Fibroblast of skin of back (primary cell): ENCODE results near the gene FAM151A.

ENCODE experiments used
- DNase-seq: peaks from one replicate; pipeline ENCODE4 v3.0.0-alpha.2; 2013

Gene FAM151A

DNA sequence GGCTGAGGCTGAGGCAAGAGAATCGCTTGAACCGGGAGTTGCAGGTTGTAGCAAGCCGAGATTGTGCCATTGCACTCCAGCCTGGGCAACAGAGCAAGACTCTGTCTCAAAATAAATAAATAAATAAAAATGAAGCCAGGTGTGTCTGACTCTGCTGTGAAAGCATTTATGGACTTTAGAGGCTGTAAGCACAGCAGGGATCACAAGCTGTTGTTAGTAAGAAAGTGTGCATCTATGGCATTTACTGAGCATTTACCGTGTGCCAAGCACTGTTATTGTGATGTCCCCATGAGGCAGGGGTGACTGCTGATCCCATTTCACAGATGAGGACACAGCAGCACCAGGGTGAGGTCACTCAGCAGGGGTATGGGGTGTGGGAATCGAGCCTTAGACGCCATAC, 20.1 kb downstream of the FAM151A start:
- no peak for DNase-seq

DNA sequence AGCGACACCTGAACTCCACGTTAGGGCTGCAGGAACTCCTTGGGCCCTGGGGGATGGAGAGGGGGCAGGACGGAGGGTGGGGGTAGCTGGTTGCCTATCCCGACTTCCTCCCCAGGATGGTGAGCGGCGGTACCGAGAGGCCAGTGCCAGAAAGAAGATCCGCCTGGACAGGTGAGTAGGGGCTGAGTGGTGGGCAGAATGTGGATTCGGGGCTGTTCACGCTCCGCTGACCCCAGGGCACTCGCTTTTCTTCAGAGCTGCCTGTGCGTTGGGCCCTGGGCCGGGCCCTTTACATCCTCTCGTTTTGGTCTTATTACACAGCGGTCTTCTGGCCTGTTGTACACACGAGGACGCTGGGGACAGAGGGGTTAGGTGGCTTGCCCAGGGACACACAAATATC, 20.8 kb downstream of the FAM151A start:
- no peak for DNase-seq

DNA sequence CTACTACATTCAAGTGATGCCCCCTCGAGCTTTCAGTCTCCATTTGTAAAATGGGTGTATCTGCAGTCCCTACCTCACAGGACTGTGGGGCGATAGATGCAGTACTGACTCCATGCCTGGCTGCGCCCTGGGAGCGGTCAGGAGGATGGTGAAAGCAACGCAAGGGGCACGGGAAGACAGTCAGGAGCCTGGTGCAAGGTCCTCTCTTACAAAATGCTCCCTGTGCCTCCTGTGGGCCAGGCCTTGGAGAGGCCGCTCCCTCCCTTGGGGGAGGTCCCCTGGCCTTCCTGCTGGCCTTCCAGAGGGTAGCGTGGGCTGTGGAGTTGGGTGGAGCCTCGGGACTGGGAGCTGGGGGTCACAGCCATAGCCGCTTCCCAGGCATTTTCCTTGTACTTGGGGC, 21.6 kb downstream of the FAM151A start:
- DNase-seq, result no peak

DNA sequence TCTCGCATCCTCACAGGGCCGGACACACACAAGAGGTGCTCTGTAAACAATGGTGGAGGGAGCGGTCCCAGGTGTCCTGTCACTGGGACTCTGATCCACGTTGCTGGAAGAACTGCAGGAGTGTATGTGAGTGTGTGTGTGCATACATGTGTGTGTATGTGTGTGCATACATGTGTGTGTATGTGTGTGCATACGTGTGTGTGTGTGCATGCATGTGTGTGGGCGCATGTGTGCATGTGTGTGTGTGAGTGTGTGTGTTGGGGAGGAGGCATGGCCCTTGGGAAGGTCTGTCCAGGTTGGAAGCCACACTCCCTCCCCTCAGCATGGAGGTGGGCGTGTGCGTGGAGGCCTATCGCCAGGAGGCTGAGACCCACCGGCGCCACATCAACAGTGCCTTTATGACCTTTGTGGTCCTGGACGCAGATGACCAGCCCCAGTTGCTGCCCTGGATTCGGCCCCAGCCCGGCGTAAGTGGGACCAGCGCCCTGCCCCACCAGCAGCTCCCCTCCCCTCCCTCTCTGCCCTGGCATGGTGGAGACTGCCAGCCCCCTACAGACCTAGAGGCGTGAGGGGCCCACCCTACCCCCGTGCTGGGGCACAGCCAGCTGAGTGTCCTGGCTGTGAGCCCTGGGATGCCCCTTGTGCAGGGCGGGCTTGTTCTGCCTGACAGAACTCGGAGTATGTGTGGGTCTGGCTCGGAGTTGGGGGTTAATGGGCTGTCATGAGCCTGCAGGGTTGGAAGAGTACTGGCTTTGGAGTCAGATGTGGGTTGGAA, 22.2 kb downstream of the FAM151A start:
- DNase-seq, result no peak

DNA sequence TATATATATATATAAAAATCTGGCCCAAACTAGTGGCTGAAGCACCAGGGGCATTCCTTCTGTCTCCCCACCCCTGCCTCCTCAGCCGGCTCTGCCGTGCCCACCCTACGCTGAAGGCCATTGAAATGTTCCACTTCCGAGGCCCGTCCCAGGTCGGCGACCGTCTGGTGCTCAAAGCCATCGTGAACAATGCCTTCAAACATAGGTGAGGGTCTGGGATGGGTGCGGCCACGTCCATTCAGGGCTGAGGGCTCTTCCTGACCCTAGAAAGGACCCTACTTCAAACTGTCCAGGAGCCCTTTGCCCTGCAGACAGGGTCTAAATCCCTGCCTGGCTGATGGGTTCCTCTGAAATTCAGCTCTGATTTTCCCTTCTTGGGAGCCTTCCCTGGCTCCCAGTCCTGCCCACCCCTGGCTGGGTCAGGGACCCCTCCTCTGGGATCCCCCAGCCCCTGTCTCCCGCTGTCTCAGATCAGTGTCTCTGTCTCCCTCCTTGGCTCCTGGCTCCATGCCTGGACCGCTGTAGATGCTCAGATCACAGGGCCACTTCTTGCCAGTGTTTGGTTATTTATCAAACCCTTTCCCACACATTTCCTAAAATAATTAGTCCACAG, 24.0 kb downstream of the FAM151A start:
- DNase-seq, result no peak

DNA sequence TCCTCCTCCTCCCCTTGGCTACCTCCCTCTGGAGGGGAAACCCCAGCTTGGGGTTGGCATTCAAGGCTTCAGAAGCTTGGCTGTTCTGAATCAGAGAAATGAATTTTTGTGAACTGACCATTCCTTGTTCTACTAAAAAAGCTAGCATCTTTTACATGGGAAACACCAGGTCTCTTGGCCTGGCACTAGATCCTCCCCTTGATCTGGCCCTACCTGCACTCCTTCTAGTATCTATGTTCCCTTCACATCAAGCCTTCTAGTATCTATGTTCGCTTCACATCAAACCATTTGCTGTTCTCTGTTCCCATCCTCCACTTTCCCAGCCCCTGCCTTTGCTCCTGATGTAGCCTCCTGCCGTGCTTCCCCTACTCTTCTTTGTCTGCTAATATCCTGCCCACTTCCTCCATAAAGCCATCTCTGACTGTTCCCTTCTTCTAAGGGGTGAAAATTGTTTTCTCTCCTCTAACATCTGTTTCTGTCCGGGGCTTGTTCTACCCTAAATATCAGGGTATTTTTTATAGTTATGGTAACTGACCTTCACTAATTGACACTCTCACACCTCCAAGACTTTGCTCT, 25.8 kb downstream of the FAM151A start:
- no peak for DNase-seq

DNA sequence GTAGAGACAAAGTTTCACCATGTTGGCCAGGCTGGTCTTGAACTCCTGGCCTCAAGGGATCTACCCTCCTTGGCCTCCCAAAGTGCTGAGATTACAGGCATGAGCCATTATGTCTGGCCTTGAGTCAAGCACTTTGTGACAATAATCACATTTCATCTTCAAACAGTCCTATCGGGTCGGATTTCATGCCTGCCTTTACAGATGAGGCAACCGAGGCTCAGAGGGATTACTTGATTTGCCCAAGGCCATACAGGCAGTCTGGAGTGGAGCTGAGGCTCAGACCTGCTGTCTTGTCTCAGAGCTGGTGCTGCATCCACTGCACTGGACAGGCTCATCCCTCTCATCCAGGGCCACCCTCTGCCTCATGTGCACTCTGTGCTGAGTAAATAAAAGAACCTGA, 26.6 kb downstream of the FAM151A start:
- DNase-seq, result no peak

DNA sequence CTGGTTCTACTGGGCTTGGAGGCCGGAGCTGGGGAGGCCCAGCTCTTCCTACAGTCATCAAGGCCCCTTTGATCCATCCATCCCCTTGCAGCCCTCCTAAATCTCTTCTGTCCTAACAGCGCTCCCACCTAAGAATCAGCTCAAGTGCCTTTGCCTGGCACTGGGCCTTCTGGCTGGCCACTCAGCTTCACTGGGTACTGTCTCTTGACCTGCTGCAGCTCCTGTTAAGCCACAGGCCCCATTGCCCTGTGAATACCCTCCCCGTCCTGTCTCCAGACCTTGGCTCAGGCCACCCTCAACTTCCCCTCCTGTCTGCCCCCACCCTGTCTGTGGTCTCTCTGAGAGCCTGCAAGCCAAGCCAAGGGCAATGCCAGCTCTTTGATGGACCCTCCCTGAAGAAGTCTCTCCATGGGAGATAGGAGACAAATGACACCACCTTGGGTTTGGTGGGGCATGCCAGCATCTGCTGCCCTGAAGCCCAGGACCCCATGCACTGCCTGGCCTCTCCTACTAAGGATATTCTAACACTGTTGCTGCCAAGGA, 27.3 kb downstream of the FAM151A start:
- DNase-seq, result no peak

DNA sequence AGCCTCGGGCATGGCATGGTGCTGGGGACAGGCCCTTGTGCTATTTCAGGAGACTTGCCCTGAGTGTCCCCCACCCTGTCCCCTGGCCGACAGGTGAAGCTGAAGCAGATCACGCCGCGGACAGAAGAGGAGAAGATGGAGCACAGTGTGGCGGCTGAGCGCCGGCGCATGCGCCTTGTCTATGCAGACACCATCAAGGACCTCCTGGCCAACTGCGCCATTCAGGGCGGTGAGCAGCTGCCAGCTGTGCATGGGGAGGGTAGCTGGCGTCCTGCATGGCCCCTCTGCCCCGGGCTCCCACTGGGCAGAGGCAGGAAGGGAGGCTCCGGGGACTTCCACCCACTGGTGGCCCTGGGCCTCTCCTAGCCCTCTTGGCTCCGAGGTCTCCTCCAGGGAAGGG, 28.9 kb downstream of the FAM151A start:
- DNase-seq, result no peak

DNA sequence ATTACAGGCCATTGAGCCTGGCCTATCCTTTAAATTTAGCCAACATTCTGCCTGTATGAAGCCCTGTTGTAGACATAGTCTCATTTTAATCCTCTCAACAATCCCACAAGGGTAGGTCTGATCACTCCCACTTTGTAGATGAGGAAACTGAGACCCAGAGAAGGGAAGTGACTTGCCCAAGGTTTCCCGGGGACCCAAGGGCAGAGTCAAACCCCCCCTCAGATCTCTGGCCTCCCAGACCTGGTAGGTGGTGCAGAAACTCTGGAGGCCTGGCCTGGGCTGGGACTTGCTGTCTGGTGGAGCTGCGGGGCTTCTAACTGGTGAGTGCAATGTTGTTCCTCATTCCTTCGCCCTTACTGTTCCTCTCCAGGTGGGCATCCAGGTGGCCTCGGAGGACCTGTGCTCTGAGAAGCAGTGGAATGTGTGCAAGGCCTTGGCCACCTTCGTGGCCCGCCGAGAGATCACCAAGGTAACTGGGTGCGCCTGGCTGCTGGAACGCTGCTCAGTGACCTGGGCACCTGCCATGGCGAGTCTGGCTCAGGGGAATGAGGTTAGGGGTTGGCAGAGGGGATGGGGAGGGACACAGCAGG, 29.7 kb downstream of the FAM151A start:
- DNase-seq, result no peak

DNA sequence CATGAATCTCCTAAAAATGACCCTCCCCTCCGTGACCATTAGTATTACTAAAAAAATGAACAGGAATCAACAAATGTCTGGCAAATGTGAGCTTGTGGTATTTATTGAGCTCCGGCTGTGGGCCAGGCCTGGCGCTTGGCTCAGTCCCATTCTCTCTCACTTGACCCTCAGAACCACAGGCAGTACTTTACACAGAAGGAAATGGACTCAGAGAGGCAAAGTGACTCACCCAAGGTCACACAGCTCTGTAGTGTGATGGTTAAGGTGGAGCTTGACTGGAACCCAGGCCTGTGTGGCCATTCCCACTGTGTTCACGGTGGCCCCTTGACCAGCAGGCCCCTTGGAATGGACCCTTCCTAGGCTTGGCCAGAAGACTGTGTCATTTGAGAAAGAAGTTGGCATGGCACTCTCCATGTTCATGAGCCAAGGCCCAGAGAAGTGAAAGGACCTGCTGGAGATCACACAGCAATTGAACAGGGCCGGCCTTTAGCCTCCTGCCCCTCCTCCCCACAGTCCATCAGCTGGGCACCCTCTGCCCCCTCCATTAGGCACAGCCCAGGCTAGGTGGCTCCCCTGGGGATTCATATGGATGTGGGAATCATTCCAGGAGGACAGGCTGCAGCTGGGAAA, 32.1 kb downstream of the FAM151A start:
- no peak for DNase-seq

DNA sequence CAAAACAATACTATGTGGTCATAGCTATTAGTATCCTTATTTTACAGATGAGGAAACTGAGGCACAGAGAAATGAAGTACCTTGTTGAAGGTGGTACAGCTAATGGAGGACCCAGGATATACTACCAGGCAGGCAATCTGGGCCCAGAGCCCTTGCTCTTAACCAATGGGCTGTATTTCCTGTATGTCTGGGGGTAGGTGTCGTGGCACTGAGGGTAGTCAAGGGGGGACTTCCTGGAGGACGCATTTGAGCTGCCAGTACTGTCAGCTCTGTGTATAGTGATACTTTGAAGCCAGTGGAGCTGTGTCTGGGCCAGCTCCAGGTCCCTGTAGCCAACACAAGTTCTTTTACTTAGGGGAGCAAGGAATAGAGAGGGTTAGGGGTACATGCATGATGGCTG, 34.9 kb downstream of the FAM151A start:
- DNase-seq, result no peak

DNA sequence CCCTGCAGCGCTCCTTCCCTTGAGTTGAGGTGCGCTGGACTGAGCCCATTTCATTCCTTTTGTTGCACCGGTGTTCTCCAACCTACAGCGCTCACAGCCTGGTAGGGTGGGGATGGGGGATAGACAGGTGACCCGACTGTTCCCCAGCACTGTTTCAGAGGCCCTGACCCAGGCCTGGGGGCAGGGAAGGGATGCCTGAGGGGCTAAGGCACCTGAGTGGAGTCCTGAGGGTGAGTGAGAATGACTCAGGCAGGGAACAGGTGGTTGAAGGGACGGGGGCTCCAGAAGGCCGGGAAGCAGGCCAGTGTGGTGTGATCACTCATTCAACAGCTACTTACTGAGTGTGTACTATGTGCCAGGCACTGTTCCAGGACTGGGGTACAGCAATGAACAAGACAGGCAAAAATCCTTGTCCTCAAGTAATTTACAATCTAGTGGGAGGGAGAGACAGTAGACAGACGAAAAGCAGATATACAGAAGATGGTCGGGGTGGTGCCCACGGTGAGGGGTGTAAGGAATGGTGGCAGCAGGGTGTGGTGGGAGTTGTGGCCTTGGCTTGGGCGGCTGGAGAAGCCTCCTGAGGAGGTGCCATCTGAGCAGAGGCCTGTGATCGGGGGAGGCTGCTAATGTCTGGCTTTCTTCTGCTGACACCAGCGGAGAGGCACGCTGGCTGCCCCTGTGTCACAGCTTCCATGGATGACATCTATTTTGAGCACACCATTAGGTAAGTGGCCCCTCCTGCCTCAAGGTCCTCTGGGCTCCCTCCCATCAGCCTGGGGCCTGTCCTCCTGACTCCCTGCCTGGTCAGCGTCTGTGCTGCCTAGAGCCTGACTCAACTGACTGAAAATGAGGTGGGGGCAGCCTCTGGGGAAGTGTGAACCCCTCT, 37.9 kb downstream of the FAM151A start:
- DNase-seq, result no peak

DNA sequence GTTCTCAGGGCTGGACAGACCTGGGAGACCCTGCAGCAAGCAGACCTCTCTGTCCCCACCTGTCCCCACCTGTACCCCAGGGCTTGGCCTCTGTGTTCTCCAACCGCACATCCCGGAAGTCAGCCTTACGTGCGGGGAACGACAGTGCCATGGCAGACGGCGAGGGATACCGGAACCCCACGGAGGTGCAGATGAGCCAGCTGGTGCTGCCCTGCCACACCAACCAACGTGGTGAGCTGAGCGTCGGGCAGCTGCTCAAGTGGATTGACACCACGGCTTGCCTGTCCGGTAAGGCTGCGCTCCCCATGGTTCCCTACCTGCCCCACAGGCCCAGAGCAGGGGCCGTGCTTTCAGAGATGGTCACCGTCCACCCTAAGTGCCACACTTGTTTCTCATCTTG, 38.8 kb downstream of the FAM151A start:
- DNase-seq, result no peak

DNA sequence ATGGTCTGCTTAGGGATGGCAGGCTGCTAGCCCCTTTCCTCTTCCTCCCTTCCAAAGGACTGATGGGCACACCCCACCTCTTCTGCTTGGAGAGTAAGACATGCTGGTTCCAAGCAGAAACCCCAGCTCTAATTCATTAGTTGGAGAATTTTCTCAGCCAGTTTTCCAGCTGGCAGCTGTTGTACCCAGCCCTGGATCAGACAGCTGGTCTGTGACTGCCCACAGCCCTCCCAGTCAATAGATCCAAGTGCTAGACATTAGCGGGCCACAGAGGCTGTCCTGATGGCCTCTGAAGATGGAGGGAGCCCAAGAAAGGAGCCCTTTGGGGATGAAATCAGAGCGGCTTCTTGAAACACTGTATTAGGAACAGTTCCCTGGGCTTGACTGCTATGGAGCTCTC, 39.5 kb downstream of the FAM151A start:
- DNase-seq, result no peak

DNA sequence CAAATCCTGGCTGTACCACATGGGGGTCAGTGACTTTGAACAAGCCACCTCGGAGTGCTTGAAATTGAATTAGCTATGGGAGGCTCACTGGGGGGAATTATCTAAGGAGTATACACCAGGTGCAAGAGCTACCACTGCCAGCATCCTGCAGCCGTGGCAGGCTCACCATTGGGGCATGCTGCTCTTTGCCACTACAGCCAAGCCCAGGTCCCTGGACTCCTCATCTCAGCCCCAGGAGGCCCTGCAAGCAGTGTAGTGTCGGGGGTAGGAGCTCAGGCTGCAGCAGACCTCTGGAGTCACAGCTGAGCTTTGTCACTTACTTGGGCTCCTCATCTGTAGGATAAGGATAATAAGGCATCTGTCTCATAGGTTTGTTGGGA, 40.0 kb downstream of the FAM151A start:
- no peak for DNase-seq

DNA sequence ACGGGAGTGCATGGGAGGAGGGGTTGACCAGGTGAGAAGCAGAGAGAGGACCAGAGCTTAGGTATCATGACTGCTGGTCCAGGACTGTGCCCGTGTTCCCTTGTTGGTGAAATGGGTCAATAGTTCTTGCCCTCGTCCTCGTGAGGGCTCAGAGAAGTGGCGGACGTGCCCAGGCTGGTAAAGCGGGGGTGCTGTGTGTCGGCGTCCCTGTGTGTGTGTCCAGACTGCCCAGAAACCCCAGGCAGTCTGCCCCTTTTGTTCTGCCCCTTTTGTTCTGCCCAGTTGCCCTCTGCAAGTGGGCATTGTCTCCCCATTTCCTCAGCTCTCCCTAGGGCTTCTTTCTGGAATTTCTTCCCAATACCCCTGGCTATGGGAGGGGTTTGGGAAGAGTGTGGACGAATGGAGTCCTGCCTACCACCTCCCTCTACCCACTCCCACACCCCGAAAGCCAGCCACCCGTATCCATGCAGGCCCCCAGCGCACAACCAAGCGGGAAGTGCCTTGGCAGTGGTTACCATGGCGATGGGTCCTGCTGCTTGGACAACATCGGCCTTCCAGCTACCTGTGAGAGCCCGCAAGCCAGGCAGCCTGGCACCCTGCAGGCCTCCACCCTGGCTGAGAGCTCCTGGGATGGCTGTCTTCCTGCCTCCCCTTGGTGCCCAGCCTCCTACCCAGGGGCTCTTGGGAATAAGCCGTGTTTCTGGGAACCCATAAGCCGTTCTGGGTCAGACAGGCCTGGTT, 40.6 kb downstream of the FAM151A start:
- no peak for DNase-seq

DNA sequence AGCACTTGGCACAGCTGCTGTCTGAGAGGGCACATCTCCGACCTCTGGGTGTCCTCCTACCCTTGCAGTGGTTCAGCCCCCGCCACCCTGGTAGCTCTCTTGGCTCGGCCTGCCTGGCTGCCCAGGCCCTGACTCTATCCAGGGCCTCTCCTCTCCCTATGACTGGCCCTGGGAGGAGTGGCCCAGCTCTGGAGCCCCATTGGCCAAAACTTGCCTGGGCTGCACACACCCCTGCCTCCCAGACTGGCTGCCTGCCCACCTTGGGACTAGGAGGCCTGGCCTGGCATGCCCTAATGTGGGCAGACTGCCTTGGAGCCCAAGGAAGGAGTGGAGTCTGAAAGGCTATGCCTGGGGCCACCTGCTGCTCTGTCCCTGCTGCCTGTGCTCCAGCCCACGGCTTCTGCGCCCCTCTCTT, 41.7 kb downstream of the FAM151A start:
- peak; percentile 55 for DNase-seq

DNA sequence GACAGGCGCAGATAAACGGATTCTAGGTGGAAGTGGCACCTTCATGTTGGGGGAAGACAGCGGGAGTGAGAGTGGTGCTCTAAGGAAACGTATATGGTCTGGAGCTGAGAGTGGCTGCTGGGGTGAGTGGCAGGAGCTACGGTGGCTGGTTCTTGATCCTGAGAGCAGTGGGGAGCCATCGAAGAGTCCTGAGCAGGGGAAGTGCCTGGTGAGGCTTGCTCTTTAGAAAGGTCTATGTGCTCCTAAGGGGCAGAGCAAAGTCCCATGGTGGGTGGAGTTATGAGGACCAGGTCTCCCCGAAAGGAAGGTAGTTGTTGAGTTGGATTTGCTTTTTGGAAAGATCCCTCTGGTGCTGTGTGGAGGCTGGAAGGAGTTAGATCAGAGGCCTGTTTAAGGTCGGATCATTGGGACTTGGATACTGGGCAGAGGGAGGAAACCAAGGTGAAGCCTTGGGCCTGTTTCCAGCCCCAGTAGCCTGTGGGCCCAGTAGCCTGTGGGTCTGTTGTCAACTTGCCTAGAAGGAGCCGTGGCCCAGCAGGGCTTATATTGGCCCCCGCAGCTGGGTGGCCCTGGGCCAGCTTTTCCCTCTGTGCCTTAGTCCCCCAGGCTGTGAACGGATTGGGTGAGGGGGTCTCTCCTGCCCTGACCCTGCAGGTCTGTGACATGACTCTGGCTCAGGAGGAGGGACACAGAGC, 42.3 kb downstream of the FAM151A start:
- DNase-seq, result no peak

DNA sequence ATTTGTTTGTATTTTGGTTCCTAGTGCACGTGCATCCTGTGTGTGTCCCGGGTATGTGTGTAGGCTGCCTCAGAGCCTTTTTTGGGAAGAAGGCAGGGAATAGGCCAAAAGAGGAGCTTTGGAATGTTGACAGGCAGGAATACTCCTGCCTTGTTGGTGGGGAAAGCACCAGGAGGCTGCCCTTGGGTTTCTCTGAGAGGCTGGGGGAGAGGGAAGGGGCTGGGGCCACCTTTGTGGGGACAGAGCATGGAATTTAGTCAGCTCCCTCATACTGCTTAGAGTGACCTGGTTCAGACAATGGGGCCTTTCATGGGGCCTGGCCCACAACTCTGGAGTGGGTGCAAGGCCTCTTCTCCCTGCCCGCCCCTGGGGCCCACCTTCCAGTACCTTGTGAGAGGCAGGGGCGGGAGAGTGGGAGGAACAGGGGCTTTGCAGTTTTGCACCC, 44.0 kb downstream of the FAM151A start:
- no peak for DNase-seq

DNA sequence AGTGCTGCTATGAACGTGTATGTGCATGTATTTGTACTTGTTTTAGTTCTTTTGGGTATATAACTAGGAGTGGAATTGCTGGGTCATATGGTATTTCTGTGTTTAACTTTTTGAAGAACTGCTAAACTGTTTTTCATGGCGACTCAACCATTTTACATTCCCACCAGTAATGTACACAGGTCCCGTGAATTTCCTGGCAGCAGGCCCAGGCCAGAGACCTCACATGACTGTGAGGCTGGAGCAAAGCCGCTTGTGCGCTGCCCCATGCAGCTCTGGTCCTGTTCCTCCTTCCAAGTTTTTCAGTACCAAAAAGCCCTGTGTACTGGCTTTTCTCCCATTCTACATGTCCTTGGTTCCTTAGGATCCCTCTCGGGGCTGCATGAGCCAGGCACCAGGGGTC, 45.7 kb downstream of the FAM151A start:
- peak; percentile 40 for DNase-seq
